ENCODE results near the gene NACC2. TPM values are rescaled to one million over a fixed set of nuclear protein-coding genes. Genes with fewer than 3 reads are reported as not detected.
A peak's percentile ranks its signal among the peaks of the same experiment; 100 is the strongest.

Gene NACC2
- total RNA-seq, 1 experiment from 2014 or later = not detected

DNA sequence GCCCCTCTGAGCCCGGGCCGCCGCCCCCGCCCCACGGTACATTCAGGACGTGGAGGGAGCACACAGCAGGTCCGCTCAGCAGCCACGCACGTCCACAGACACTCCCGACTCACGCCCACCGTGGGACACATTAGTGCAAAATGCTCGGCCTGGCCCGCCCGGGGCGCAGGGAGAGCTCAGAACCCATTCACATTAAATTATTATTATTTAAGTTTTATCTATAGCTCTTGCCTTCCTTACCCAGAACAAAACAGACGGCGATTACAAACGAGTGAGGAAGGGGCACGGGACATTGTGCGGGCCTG is 86.4 kb downstream of the NACC2 start:
- Histone ChIP-seq H3K4me2 (ENCODE audit: low read depth, low read length, poor library complexity, severe bottlenecking) (peak overlapping the region; percentile 53), H3K27me3 (ENCODE audit: low read length) (no peaks in the 10 kb centered on the region), H3K4me1 (ENCODE audit: low read length) (peaks cover 55% of the 10 kb centered on the region), H3K4me3 (ENCODE audit: low read length) (peak overlapping the region; percentile 30; the same call in 1 of the 2 replicates), H4K20me1 (ENCODE audit: insufficient read depth, low read depth, low read length) (no peaks in the 10 kb centered on the region), H3K79me2 (ENCODE audit: low read length) (no peaks in the 10 kb centered on the region), H3K9me2 (replicated peaks; ENCODE audit: insufficient read depth, low read length) (no peaks in the 10 kb centered on the region), H3K27ac (ENCODE audit: low read length) (no peak overlapping the region), H3K9ac (ENCODE audit: low read length) (no peak overlapping the region), H3K9me3 (ENCODE audit: low read length) (no peaks in the 10 kb centered on the region; the same call in 1 of the 2 replicates), H2AFZ (ENCODE audit: low read length) (no peak overlapping the region), H3K36me3 (ENCODE audit: insufficient read depth, low read length) (no peaks in the 10 kb centered on the region)
- no peak for DNase-seq

DNA sequence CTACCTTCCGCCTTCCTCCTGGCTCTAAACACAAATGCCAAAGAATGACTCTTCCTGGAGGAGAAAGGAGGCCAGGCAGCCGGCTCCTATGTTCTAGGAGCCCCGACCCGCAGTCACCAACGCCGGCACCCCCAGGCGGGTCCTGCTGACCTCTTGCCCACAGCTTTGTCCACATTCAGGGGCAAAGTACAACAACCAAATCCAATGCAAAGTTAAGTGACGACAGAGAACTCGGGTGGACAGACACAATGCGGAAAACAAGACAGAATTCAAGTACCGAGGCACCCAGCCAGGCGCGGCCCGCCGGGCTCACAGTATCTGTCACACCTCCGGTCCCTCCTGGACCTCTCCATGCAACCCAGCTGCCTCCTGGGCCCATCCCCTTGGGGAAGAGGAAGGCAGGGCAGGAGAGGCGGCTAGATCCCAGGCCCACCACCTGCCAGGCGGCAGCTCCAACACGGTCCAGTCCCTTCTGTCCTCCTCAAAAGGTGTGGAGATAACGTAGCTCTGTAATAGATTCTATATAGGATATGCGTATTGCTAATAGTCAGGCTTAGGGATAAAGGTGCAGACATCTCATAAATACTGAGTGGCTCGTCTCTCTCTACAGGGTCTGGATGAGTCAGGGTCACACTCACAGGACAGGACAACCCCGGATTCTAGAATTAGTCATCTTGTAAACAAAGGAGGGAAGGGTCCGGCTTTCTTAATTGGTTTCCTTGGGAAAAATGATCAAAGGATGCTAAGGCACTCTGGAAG is 87.0 kb downstream of the NACC2 start:
- Histone ChIP-seq H3K4me2 (ENCODE audit: low read depth, low read length, poor library complexity, severe bottlenecking) (no peak overlapping the region), H2AFZ (ENCODE audit: low read length) (no peak overlapping the region), H3K9me3 (ENCODE audit: low read length) (no peaks in the 10 kb centered on the region; the same call in 1 of the 2 replicates), H3K9me2 (replicated peaks; ENCODE audit: insufficient read depth, low read length) (no peaks in the 10 kb centered on the region), H3K4me1 (ENCODE audit: low read length) (peaks cover 50% of the 10 kb centered on the region), H3K79me2 (ENCODE audit: low read length) (no peaks in the 10 kb centered on the region), H4K20me1 (ENCODE audit: insufficient read depth, low read depth, low read length) (no peaks in the 10 kb centered on the region), H3K27me3 (ENCODE audit: low read length) (no peaks in the 10 kb centered on the region), H3K9ac (ENCODE audit: low read length) (no peak overlapping the region), H3K36me3 (ENCODE audit: insufficient read depth, low read length) (no peaks in the 10 kb centered on the region), H3K4me3 (ENCODE audit: low read length) (no peak overlapping the region), H3K27ac (ENCODE audit: low read length) (no peak overlapping the region)
- DNase-seq = no peak

DNA sequence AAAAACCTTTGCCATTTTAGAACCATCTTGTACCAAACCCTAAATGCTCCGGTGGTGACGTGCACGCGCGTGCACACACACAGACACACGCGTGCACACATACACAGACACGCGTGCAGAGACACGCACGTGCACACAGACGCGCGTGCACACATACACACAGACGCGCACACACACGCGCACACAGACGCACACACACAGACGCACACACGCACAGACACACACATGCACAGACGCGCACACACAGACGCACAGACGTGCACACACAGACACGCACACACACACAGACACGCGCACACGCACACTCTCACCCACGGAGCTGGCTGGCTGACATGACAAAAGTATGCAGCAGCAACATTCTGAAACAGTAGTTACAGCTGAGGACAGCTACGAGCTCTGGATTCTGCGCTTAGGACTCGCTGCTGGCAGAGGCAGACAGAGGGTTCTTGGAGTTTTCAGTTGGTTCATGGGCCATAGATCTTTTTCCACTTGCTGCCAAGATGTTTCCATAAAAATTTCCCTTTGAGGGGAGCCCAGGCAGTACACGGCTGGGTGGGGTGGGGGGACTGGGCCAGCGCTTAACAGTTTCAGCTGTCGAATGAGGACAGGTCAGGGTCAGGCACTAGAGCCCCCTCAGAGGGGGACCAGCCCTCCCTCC is 87.7 kb downstream of the NACC2 start:
- no peak overlapping the region for H3K4me3 ChIP-seq (ENCODE audit: low read length)
- H3K27me3 ChIP-seq (ENCODE audit: low read length) = no peaks in the 10 kb centered on the region
- H3K9me2 ChIP-seq (replicated peaks; ENCODE audit: insufficient read depth, low read length) = no peaks in the 10 kb centered on the region
- no peak overlapping the region for H2AFZ ChIP-seq (ENCODE audit: low read length)
- no peak for DNase-seq
- no peaks in the 10 kb centered on the region for H3K9me3 ChIP-seq (ENCODE audit: low read length)
- H3K4me2 ChIP-seq (ENCODE audit: low read depth, low read length, poor library complexity, severe bottlenecking) = no peak overlapping the region
- H3K27ac ChIP-seq (ENCODE audit: low read length) = no peak overlapping the region
- H3K79me2 ChIP-seq (ENCODE audit: low read length) = no peaks in the 10 kb centered on the region
- H4K20me1 ChIP-seq (ENCODE audit: insufficient read depth, low read depth, low read length) = no peaks in the 10 kb centered on the region
- H3K36me3 ChIP-seq (ENCODE audit: insufficient read depth, low read length) = no peaks in the 10 kb centered on the region
- H3K4me1 ChIP-seq (ENCODE audit: low read length) = peaks cover 43% of the 10 kb centered on the region
- no peak overlapping the region for H3K9ac ChIP-seq (ENCODE audit: low read length)

DNA sequence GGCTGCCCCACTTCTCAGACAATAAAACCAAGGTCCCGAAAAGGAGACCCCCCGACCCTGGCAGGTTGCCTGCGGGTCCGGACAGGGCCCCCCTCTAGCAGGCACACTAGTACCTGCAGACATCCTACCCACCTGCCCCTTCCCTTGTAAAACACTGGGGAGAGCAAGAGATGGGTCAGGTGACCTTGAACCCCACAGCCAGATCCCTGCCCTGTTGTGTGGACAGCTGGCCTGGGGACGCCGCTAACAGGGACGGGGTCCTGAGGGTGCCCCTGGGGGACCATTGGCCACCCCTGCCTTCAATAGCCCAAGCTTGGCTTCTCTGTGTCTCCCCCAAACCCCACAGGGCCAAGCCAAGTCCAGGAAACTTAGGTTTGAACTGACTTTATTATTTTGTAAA is 88.9 kb downstream of the NACC2 start:
- no peaks in the 10 kb centered on the region for H3K27me3 ChIP-seq (ENCODE audit: low read length)
- DNase-seq = no peak
- no peak overlapping the region for H3K27ac ChIP-seq (ENCODE audit: low read length)
- H3K9me3 ChIP-seq (ENCODE audit: low read length) = no peaks in the 10 kb centered on the region
- H3K9ac ChIP-seq (ENCODE audit: low read length) = no peak overlapping the region
- no peaks in the 10 kb centered on the region for H3K79me2 ChIP-seq (ENCODE audit: low read length)
- no peak overlapping the region for H3K4me3 ChIP-seq (ENCODE audit: low read length)
- H4K20me1 ChIP-seq (ENCODE audit: insufficient read depth, low read depth, low read length) = no peaks in the 10 kb centered on the region
- no peaks in the 10 kb centered on the region for H3K9me2 ChIP-seq (replicated peaks; ENCODE audit: insufficient read depth, low read length)
- H3K4me1 ChIP-seq (ENCODE audit: low read length) = peaks cover 31% of the 10 kb centered on the region
- H3K36me3 ChIP-seq (ENCODE audit: insufficient read depth, low read length) = no peaks in the 10 kb centered on the region
- no peak overlapping the region for H2AFZ ChIP-seq (ENCODE audit: low read length)
- H3K4me2 ChIP-seq (ENCODE audit: low read depth, low read length, poor library complexity, severe bottlenecking) = no peak overlapping the region

DNA sequence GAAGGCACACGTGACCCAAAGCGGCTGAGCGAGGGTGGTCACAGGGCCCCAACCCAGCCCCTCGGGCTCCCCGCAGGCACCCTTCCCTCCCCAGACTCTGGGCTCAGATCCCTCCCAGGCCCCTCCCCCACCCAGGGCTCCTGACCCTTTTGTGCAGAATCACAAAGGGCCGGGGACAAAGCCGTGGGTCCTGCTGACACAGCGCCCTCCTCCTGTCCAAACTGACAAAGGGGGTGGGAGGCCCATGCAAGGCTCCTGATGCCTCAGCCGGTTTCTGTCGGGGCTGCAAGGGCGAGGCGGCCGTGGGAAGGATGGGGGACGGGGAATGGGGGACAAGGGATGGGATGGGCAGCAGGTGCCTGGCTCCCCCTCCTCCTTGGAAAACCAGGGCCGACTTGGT is 90.4 kb downstream of the NACC2 start:
- Histone ChIP-seq H3K79me2 (ENCODE audit: low read length) (no peaks in the 10 kb centered on the region), H3K9me3 (ENCODE audit: low read length) (no peaks in the 10 kb centered on the region), H3K27me3 (ENCODE audit: low read length) (no peaks in the 10 kb centered on the region), H3K4me3 (ENCODE audit: low read length) (no peak overlapping the region), H3K36me3 (ENCODE audit: insufficient read depth, low read length) (no peaks in the 10 kb centered on the region), H3K4me1 (ENCODE audit: low read length) (peaks cover 16% of the 10 kb centered on the region), H3K9ac (ENCODE audit: low read length) (no peak overlapping the region), H3K9me2 (replicated peaks; ENCODE audit: insufficient read depth, low read length) (no peaks in the 10 kb centered on the region), H2AFZ (ENCODE audit: low read length) (no peak overlapping the region), H4K20me1 (ENCODE audit: insufficient read depth, low read depth, low read length) (no peaks in the 10 kb centered on the region), H3K4me2 (ENCODE audit: low read depth, low read length, poor library complexity, severe bottlenecking) (no peak overlapping the region), H3K27ac (ENCODE audit: low read length) (no peak overlapping the region)
- DNase-seq = no peak

DNA sequence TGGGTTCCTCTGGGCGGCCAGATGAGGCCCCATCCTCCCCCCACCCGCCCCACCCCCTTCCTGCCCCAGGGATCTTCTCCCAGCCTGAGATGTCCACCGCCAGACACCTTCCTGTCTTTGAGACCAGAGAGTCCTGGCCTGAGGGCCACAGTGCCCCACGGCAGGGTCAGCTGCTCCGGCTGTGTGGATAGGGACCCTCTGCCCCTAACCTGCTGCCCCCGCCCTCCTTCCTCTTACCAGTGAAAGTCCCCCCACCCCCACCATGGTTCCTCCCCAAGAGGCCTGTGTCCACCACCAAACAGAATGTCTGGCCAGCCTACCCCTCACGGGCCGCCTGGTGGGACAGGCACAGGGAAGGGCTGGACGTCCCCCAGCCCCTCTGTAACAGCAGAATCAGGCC is 90.9 kb downstream of the NACC2 start:
- H2AFZ ChIP-seq (ENCODE audit: low read length) = no peak overlapping the region
- no peak overlapping the region for H3K27ac ChIP-seq (ENCODE audit: low read length)
- H3K9me3 ChIP-seq (ENCODE audit: low read length) = no peaks in the 10 kb centered on the region
- H3K27me3 ChIP-seq (ENCODE audit: low read length) = no peaks in the 10 kb centered on the region
- H3K9me2 ChIP-seq (replicated peaks; ENCODE audit: insufficient read depth, low read length) = no peaks in the 10 kb centered on the region
- no peaks in the 10 kb centered on the region for H3K79me2 ChIP-seq (ENCODE audit: low read length)
- no peak overlapping the region for H3K9ac ChIP-seq (ENCODE audit: low read length)
- H4K20me1 ChIP-seq (ENCODE audit: insufficient read depth, low read depth, low read length) = no peaks in the 10 kb centered on the region
- no peak for DNase-seq
- H3K4me1 ChIP-seq (ENCODE audit: low read length) = peaks cover 11% of the 10 kb centered on the region
- H3K36me3 ChIP-seq (ENCODE audit: insufficient read depth, low read length) = no peaks in the 10 kb centered on the region
- H3K4me3 ChIP-seq (ENCODE audit: low read length) = no peak overlapping the region
- no peak overlapping the region for H3K4me2 ChIP-seq (ENCODE audit: low read depth, low read length, poor library complexity, severe bottlenecking)

DNA sequence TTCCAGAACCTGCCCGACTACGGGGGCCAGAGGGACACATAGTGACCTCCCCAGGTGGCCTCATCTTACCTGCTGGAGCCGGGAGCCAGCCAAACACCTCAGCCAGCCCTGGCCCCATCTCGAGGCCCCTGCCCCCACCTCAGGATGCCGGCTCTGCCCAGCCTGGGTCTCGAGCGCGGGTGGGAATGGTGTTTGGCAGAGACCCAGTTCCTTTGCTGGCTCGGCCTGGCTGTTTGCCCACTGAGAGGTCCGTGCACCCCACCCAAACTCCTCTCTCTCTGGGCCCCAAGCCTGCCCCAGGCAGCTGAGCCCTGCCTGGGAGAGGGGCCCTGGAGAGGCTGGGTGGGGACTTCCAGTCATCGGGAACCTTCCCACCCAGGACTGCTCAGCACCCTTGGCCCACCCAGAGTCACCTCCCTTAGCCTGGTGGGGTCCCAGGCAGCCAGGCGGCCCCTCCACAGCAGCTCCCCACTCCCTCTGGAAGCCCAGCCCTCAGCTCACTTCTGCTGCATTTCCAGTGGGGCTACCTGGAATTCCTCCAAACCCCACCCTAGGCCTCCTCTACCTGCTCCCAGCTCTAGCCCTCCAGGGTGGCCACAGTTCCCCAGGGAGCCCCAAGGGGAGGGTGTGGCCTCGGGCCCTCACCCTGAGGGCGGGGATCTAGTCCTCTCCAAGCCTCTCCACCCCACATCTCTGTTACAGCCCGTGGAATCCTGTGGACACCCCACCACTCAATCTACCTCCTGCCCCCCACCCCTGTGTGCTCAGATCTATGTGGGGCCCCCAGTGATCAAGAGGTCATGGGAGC is 91.5 kb downstream of the NACC2 start:
- no peak overlapping the region for H3K27ac ChIP-seq (ENCODE audit: low read length)
- H3K4me1 ChIP-seq (ENCODE audit: low read length) = peaks cover 5% of the 10 kb centered on the region
- H3K36me3 ChIP-seq (ENCODE audit: insufficient read depth, low read length) = no peaks in the 10 kb centered on the region
- no peak overlapping the region for H3K9ac ChIP-seq (ENCODE audit: low read length)
- H3K4me2 ChIP-seq (ENCODE audit: low read depth, low read length, poor library complexity, severe bottlenecking) = no peak overlapping the region
- H4K20me1 ChIP-seq (ENCODE audit: insufficient read depth, low read depth, low read length) = no peaks in the 10 kb centered on the region
- no peaks in the 10 kb centered on the region for H3K27me3 ChIP-seq (ENCODE audit: low read length)
- H3K79me2 ChIP-seq (ENCODE audit: low read length) = no peaks in the 10 kb centered on the region
- no peaks in the 10 kb centered on the region for H3K9me3 ChIP-seq (ENCODE audit: low read length)
- DNase-seq = no peak
- H3K4me3 ChIP-seq (ENCODE audit: low read length) = no peak overlapping the region
- H2AFZ ChIP-seq (ENCODE audit: low read length) = no peak overlapping the region
- no peaks in the 10 kb centered on the region for H3K9me2 ChIP-seq (replicated peaks; ENCODE audit: insufficient read depth, low read length)

DNA sequence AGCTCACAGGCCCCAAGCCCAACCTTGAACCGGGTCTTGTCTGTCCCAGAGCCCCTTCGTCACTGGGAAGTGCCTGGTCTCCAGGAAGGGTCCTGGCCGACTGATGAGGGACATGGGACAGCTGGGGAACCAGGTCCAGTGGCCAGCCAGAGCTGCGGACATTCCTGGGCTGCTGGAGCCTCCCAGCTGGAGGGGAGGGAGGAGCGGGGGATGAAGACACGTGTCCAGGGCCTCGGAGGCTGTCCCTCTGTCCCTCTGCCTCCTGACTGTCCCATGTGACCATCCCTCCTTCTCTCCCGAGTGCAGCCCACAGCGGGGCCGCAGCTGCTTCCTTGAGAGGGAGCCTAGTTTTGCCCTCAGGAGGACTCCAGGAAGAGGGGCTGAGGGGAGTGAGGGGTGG is 92.2 kb downstream of the NACC2 start:
- Histone ChIP-seq H4K20me1 (ENCODE audit: insufficient read depth, low read depth, low read length) (no peaks in the 10 kb centered on the region), H3K79me2 (ENCODE audit: low read length) (no peaks in the 10 kb centered on the region), H3K9me2 (replicated peaks; ENCODE audit: insufficient read depth, low read length) (no peaks in the 10 kb centered on the region), H3K36me3 (ENCODE audit: insufficient read depth, low read length) (no peaks in the 10 kb centered on the region), H3K9me3 (ENCODE audit: low read length) (no peaks in the 10 kb centered on the region), H2AFZ (ENCODE audit: low read length) (no peak overlapping the region), H3K27ac (ENCODE audit: low read length) (no peak overlapping the region), H3K4me2 (ENCODE audit: low read depth, low read length, poor library complexity, severe bottlenecking) (no peak overlapping the region), H3K27me3 (ENCODE audit: low read length) (no peaks in the 10 kb centered on the region), H3K4me1 (ENCODE audit: low read length) (peaks cover 3% of the 10 kb centered on the region; the same call in 1 of the 2 replicates), H3K4me3 (ENCODE audit: low read length) (no peak overlapping the region), H3K9ac (ENCODE audit: low read length) (no peak overlapping the region)
- no peak for DNase-seq

Measured in Karpas-422 (cell line).